Measurements from ENCODE around the gene MORN1. TPM values are rescaled to one million over a fixed set of nuclear protein-coding genes. Genes with fewer than 3 reads are reported as not detected.

The MORN1 gene
- total and polyA plus RNA-seq, 10 of the 15 experiments (the other 5 are each of a cell fraction or from before 2014, with no cell fraction given), result 0.76 to 7.9 (median 5.5) TPM

DNA sequence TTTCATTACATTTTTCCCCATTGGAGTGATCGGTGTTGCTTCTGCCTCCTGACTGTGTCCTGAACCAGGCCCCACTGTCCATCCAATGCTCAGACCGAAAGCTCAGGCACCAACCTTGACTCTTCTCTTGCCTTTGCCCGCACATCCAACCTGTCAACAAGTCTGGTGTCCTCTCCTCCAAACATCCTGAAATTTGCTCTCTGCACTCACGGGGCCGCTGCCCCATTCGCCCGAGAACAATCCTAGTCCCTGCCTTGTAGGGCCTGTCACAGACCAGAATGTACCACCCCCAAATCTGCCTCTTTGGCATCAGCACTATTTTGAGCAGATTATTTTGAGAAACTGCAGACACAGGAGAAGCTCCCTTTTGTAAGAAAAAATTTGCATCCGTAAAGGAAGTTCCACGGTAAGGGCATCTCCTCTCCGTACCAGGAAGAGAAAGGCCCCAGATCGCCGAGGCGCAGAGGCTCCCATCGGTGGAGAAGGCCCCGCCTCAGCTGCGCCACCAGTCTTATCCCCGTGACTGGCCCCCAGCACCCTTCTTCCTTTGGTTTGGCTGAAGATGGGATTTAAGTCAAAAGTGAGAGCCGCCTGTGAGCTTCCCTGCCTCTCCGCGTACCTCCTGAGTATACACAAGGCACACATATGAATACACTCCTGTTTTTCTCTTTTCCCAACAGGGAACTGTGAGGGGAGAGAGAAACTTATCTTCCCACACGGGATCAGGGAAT is 7.1 kb downstream of the MORN1 start:
- H3K4me3 ChIP-seq, result no peak overlapping the region
- no peaks in the 10 kb centered on the region for H4K20me1 ChIP-seq (ENCODE audit: control insufficient read depth, insufficient read depth)
- RAD21 ChIA-PET (ENCODE audit: unreplicated experiment), result interaction anchor here (1.3 kb wide), 1 partner anchor 189 kb away, joined by 3 read pairs; the partner anchor contains the start of gene FAAP20
- FAIRE-seq (no peak), DNase-seq (ENCODE audit: low read depth, low spot score) (no peak), ATAC-seq (no peak)
- in situ Hi-C loops (cut with MboI), result no loop called here
- POLR2A ChIA-PET, result interaction anchor here (0.8 kb wide), 1 partner anchor 185 kb away, joined by 9 read pairs; no protein-coding TSS in a partner anchor
- SMC1A ChIA-PET (ENCODE audit: uncharacterized antibody, unreplicated experiment), result no interaction called here
- intact Hi-C loops (cut with micrococcal nuclease; ENCODE audit: unreplicated experiment), result no loop called here
- H3K27ac ChIP-seq (ENCODE audit: control insufficient read depth, insufficient read depth), result no peak overlapping the region
- H3K9me3 ChIP-seq (replicated peaks; ENCODE audit: control insufficient read depth, insufficient read depth, low read length), result no peaks in the 10 kb centered on the region
- no peak overlapping the region for H2AFZ ChIP-seq (ENCODE audit: control insufficient read depth, low read depth, low read length)
- peaks cover 6% of the 10 kb centered on the region; the same call in 1 of the 2 replicates for H3K79me2 ChIP-seq (ENCODE audit: control insufficient read depth, insufficient read depth, low read length)
- H3K9ac ChIP-seq (ENCODE audit: control insufficient read depth, insufficient read depth, low read length), result no peak overlapping the region
- H3K4me2 ChIP-seq (ENCODE audit: control insufficient read depth, insufficient read depth), result no peak overlapping the region
- H3K27me3 ChIP-seq (replicated peaks in 1 of 2; ENCODE audit: control insufficient read depth in 2 of 2, insufficient read depth in 2 of 2, low read length in 1 of 2), result no peaks in the 10 kb centered on the region
- no peaks in the 10 kb centered on the region; a peak in 1 of 4 replicates for H3K36me3 ChIP-seq (ENCODE audit: control insufficient read depth in 2 of 2, insufficient read depth in 2 of 2, low read length in 1 of 2)
- H3K4me1 ChIP-seq (ENCODE audit: control insufficient read depth, insufficient read depth, low read length), result peaks cover 27% of the 10 kb centered on the region
- CTCF ChIA-PET, result interaction anchor here (0.6 to 2.4 kb wide), 2 partner anchors 189 to 244 kb away, joined by 3 to 14 read pairs; partner anchors contain the start of gene FAAP20
- 88% methylated on average over 21 of the region's 21 CpGs for WGBS (ENCODE audit: insufficient coverage, insufficient replicate concordance, low lambda C conversion rate, missing lambda C conversion rate)
- no TSS peak for BruUV-seq (replicated peaks)
- TF ChIP-seq MXI1 (IDR thresholded peaks at IDR 0.05; ENCODE audit: low read depth, low read length), result no peak
- no peak for TF ChIP-seq MTA3 (IDR thresholded peaks at IDR 0.05; ENCODE audit: borderline replicate concordance, low read length)
- no peak for TF ChIP-seq NR2C1 (IDR thresholded peaks at IDR 0.05)
- no peak for TF ChIP-seq MEF2A (IDR thresholded peaks at IDR 0.05; ENCODE audit: insufficient read depth, low read depth, low read length)
- TF ChIP-seq CBX3 (IDR thresholded peaks at IDR 0.05; ENCODE audit: borderline replicate concordance, low read depth), result no peak
- TF ChIP-seq, protein P1, sequence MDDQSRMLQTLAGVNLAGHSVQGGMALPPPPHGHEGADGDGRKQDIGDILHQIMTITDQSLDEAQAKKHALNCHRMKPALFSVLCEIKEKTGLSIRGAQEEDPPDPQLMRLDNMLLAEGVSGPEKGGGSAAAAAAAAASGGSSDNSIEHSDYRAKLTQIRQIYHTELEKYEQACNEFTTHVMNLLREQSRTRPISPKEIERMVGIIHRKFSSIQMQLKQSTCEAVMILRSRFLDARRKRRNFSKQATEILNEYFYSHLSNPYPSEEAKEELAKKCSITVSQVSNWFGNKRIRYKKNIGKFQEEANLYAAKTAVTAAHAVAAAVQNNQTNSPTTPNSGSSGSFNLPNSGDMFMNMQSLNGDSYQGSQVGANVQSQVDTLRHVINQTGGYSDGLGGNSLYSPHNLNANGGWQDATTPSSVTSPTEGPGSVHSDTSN (IDR thresholded peaks at IDR 0.05; ENCODE audit: insufficient replicate concordance, low read depth, low read length), result no peak
- TF ChIP-seq, protein P2, sequence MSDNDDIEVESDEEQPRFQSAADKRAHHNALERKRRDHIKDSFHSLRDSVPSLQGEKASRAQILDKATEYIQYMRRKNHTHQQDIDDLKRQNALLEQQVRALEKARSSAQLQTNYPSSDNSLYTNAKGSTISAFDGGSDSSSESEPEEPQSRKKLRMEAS (IDR thresholded peaks at IDR 0.05; ENCODE audit: low read depth, low read length), result no peak
- no peak for TF ChIP-seq YBX1 (IDR thresholded peaks at IDR 0.05)
- no peak for TF ChIP-seq TCF3 (IDR thresholded peaks at IDR 0.05; ENCODE audit: borderline replicate concordance, insufficient read depth, low read depth, low read length)
- no peak for TF ChIP-seq BRCA1 (IDR thresholded peaks at IDR 0.05; ENCODE audit: low read depth, low read length)
- TF ChIP-seq NFIC (IDR thresholded peaks at IDR 0.05; ENCODE audit: low read depth, low read length), result no peak
- TF ChIP-seq, protein P3, sequence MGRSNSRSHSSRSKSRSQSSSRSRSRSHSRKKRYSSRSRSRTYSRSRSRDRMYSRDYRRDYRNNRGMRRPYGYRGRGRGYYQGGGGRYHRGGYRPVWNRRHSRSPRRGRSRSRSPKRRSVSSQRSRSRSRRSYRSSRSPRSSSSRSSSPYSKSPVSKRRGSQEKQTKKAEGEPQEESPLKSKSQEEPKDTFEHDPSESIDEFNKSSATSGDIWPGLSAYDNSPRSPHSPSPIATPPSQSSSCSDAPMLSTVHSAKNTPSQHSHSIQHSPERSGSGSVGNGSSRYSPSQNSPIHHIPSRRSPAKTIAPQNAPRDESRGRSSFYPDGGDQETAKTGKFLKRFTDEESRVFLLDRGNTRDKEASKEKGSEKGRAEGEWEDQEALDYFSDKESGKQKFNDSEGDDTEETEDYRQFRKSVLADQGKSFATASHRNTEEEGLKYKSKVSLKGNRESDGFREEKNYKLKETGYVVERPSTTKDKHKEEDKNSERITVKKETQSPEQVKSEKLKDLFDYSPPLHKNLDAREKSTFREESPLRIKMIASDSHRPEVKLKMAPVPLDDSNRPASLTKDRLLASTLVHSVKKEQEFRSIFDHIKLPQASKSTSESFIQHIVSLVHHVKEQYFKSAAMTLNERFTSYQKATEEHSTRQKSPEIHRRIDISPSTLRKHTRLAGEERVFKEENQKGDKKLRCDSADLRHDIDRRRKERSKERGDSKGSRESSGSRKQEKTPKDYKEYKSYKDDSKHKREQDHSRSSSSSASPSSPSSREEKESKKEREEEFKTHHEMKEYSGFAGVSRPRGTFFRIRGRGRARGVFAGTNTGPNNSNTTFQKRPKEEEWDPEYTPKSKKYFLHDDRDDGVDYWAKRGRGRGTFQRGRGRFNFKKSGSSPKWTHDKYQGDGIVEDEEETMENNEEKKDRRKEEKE (IDR thresholded peaks at IDR 0.05), result no peak

Measured in GM12878 (cell line).